Neural cell (in vitro differentiated cells): Measurements from ENCODE around the gene CTNNA2.

Source experiments
- EZH2 ChIP-seq: fragments of 200-600, 300-800 bp; shearing (Covaris generic), sonication (generic); IDR thresholded peaks from 2 replicates; pipeline ENCODE4 v1.6.1; 2014; ENCODE audit warnings: antibody characterized with exemption, low read length, borderline replicate concordance, mild to moderate bottlenecking; ENCODE audit not compliant: insufficient read depth, poor library complexity, severe bottlenecking
- POLR2AphosphoS5 ChIP-seq: IDR thresholded peaks from 2 replicates; pipeline ENCODE4 v1.6.1; 2012
- RAD21 ChIP-seq: fragments of 450-650 bp; conservative IDR thresholded peaks from 2 replicates; pipeline ENCODE4 v1.6.1; 2014; ENCODE audit warnings: antibody characterized with exemption, mild to moderate bottlenecking, moderate library complexity
- TF ChIP-seq, protein P1 (sequence below): fragments of 450-650 bp; IDR thresholded peaks from 2 replicates; pipeline ENCODE4 v1.5.1; 2014; ENCODE audit warnings: antibody characterized with exemption, mild to moderate bottlenecking, moderate library complexity; ENCODE audit not compliant: poor library complexity, severe bottlenecking

DNA sequence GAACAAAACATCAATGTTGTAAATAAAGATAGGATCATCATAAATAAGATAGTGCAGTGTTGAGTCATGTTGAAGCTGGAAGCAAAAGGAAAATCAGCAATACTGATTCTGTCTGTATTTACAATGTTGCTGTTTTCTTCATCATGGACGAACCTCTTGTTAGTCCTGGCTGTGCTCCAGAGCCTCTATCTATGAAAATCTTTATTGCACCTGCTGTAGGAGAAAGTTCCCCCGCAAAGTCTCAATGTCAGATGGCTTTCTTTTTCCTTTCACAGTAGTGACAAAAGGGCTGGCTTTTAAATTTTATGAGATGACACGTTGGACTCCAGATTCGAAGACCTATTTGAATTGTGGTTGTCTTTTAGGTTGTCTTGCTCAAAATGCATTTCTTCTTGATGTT, 890.2 kb downstream of the CTNNA2 start:
- TF ChIP-seq RAD21 = no peak
- TF ChIP-seq POLR2AphosphoS5 = no peak
- TF ChIP-seq, protein P1, sequence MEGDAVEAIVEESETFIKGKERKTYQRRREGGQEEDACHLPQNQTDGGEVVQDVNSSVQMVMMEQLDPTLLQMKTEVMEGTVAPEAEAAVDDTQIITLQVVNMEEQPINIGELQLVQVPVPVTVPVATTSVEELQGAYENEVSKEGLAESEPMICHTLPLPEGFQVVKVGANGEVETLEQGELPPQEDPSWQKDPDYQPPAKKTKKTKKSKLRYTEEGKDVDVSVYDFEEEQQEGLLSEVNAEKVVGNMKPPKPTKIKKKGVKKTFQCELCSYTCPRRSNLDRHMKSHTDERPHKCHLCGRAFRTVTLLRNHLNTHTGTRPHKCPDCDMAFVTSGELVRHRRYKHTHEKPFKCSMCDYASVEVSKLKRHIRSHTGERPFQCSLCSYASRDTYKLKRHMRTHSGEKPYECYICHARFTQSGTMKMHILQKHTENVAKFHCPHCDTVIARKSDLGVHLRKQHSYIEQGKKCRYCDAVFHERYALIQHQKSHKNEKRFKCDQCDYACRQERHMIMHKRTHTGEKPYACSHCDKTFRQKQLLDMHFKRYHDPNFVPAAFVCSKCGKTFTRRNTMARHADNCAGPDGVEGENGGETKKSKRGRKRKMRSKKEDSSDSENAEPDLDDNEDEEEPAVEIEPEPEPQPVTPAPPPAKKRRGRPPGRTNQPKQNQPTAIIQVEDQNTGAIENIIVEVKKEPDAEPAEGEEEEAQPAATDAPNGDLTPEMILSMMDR = no peak
- TF ChIP-seq EZH2 = no peak
